AG04450 (cell line): ENCODE measurements around the gene FREY1. TPM values are rescaled to one million over a fixed set of nuclear protein-coding genes. Genes with fewer than 3 reads are reported as not detected.

Experiments used
- CTCF ChIA-PET: fragments of 300-600, 350-600 bp; formaldehyde crosslinking; extraction: SDS; loops from one replicate; lab custom pipeline; 2022; ENCODE audit warnings: antibody characterized with exemption, inconsistent platforms; lab: Charles Lee
- POLR2A ChIA-PET: fragments of 350-600 bp; formaldehyde crosslinking; extraction: SDS; loops from one replicate; lab custom pipeline; 2021; ENCODE audit warnings: antibody characterized with exemption, inconsistent platforms; lab: Yijun Ruan, JAX
- DNase-seq: peaks from one replicate; pipeline ENCODE4 v3.0.0-alpha.2; 2011; ENCODE audit warnings: low read depth, low spot score
- H3K27ac ChIP-seq: one replicate; pipeline ENCODE4 v1.5.1; 2012; ENCODE audit warnings: low read depth, low read length, control low read depth
- H3K27me3 ChIP-seq: one replicate; pipeline ENCODE4 v1.6.0; 2012; ENCODE audit warnings: low read length; ENCODE audit not compliant: control insufficient read depth, insufficient read depth
- H3K4me3 ChIP-seq: 2 replicates; pipeline ENCODE4 v1.5.1; 2011; ENCODE audit warnings: mild to moderate bottlenecking, low read depth, low read length, control low read depth
- H3K9me3 ChIP-seq: 2 replicates; pipeline ENCODE4 v1.5.1; 2012; ENCODE audit warnings: low read length; ENCODE audit not compliant: control insufficient read depth, insufficient read depth
- polyA plus RNA-seq: library from polyadenylated mRNA; depleted of rRNA; stranded (reverse); fragments of >200 nt; gene quantifications from 2 replicates; pipeline ENCODE4 v1.2.3, GENCODE V29; 2011
- TF ChIP-seq, protein P1 (sequence below): IDR thresholded peaks from 2 replicates; pipeline ENCODE4 v1.5.1; 2011; ENCODE audit warnings: low read depth, low read length, control low read depth, inconsistent platforms

The FREY1 gene
- polyA plus RNA-seq, 1 experiment: not detected

DNA sequence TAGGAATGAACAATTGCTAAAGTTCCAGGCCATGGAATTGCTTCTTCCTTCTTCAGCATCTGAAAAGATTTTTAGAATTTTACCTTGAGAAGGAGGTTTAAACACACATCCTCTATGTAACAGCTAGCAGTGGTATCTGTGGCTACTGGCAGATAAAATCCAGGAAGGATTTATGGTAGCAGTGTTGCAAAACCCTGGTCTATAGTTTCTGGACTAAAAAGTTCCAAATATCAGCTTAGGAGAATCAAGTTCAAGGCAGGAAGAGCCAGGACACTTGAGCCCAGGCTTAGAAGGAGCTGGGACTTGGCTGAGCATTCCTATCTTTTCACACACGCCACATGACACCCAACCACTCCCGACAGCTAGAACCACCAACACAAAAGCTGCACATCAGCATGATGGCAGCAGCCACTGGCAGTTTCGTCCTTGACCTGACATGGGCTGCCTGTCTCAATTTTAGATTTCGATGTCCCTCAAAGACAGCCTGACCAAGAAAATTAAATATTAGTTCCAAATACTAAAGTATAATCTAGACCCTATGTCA lies 29.5 kb upstream of the FREY1 start:
- Histone ChIP-seq H3K27me3 (no peaks in the 10 kb centered on the region), H3K27ac (no peak overlapping the region), H3K9me3 (no peaks in the 10 kb centered on the region), H3K4me3 (no peak overlapping the region)
- DNase-seq: no peak
- CTCF ChIA-PET: interaction anchor here (0.8 to 1.2 kb wide), 2 partner anchors 16 to 165 kb away, joined by 3 read pairs; no protein-coding TSS in a partner anchor
- POLR2A ChIA-PET: no interaction called here
- TF ChIP-seq, protein P1, sequence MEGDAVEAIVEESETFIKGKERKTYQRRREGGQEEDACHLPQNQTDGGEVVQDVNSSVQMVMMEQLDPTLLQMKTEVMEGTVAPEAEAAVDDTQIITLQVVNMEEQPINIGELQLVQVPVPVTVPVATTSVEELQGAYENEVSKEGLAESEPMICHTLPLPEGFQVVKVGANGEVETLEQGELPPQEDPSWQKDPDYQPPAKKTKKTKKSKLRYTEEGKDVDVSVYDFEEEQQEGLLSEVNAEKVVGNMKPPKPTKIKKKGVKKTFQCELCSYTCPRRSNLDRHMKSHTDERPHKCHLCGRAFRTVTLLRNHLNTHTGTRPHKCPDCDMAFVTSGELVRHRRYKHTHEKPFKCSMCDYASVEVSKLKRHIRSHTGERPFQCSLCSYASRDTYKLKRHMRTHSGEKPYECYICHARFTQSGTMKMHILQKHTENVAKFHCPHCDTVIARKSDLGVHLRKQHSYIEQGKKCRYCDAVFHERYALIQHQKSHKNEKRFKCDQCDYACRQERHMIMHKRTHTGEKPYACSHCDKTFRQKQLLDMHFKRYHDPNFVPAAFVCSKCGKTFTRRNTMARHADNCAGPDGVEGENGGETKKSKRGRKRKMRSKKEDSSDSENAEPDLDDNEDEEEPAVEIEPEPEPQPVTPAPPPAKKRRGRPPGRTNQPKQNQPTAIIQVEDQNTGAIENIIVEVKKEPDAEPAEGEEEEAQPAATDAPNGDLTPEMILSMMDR: no peak

DNA sequence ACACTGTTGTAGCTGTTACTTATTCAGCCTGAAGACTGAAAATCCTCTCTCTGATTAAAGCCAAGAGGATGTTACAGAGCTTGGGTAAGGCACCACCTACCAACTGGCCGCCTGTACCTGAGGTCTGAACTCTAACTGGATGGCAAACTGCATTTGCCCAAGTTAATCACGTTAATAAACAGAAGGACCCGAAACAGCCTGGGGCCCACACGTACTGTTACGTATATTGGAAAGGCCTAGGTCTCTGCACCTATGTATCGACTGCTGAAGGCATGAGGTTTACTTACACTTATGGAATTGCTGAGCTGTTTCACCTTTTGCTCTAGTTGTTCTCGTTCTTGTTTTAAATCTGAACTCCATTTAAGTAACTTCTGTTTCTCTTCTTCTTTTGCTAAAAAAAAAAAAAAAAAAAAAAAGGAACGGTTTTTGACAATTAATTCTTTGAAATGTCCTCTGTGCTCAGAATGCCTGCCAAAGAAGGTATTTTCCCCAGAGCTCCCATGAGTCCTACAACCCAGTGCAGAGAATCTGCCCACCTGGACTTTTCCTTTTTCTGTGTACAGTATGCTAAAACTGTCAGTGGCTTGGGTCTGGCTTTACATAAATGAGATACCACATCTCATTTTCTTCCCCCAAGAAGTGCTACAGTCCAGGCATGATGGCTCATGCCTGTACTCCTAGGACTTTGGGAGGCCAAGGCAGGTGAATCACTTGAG lies 28.4 kb upstream of the FREY1 start:
- no peak for DNase-seq
- H3K4me3 ChIP-seq: no peak overlapping the region
- H3K9me3 ChIP-seq: no peaks in the 10 kb centered on the region
- TF ChIP-seq, protein P1: no peak
- no peak overlapping the region for H3K27ac ChIP-seq
- ChIA-PET POLR2A (no interaction called here), CTCF (interaction anchor here (0.7 to 0.8 kb wide), 3 partner anchors 30 to 93 kb away, joined by 4 to 7 read pairs (median 5); no protein-coding TSS in a partner anchor)
- H3K27me3 ChIP-seq: no peaks in the 10 kb centered on the region

DNA sequence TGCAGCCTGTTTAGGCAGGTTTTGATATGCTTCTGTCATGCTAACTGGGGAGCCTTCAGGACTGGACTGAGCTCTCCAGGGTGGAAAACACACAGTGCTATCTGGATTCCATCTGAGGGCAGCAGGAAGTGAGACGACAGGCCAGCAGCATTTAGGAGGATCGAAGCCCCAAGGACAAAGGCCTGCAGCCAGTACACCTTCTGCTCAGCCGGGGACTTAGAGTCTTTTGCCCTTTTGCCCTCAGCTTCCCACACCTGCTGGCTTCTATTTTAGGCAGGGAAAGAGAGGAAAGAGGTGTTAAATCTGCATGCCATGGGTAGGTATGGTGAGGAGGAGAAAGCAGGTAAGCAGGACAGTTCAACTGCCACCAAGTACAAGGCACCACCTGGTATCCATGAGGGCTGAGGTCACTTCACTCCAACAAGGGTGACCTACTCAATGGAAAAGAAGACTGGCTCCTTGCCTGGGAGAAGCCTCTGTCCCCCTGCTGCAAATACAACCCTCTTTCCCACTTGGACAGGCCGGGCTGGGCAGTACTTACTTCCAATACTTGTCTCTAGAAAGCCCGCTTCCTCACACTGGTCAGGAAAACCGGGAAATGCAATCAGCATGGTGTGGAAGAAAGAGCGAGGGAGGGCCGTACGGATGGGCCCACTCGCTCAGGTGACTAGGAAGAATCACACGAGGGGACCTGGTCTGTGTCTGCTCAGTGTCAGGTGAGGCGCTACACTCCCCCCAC lies 27.7 kb upstream of the FREY1 start:
- Histone ChIP-seq H3K9me3 (no peaks in the 10 kb centered on the region), H3K27ac (no peak overlapping the region), H3K4me3 (no peak overlapping the region), H3K27me3 (no peaks in the 10 kb centered on the region)
- POLR2A ChIA-PET: no interaction called here
- TF ChIP-seq, protein P1: no peak
- CTCF ChIA-PET: interaction anchor here (0.8 kb wide), 1 partner anchor 31 kb away, joined by 4 read pairs; no protein-coding TSS in a partner anchor
- no peak for DNase-seq

DNA sequence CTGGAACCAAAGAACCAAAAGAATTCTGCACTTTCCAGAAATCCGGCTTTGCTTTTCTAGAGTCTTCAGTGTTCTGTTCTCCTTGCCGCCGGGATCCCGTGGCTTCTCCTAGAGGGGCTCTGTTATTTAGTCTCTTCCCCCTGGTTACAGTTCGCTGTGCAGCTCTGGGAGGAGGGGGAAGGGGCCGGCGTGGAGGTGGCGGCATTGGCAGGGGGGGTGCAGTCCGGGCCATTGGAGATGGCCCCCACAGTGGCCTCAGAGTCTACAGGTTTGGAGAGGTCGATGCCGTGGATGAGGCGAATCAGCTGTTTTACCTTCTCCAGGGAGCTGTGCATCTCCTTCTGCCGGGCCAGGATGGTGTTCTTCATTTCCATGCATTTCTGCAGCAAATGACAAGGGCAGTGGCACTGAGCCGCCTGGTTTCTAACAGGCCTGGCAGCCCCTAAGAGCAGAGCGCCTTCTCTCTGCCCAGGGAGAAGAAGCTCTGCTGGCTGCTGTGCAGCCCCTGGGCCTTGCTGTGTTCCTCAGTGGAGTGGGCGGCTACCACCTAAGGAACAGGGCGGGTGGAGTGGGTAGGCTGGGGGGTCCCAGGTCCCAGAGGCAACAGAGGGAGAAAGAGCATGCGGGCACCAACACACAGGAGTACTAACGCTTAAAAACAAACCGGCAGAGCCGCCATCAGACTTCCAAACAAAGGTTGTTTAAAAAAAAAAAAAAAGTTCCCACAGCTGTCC lies 26.9 kb upstream of the FREY1 start:
- TF ChIP-seq, protein P1: no peak
- DNase-seq: no peak
- Histone ChIP-seq H3K27me3 (no peaks in the 10 kb centered on the region), H3K27ac (no peak overlapping the region), H3K9me3 (no peaks in the 10 kb centered on the region), H3K4me3 (no peak overlapping the region)
- ChIA-PET CTCF (no interaction called here), POLR2A (no interaction called here)
